HK-2 (cell line): ENCODE data around the gene IL1RAPL1.

Experiments used
- DNase-seq: peaks from one replicate; pipeline ENCODE4 v3.0.0-alpha.2; 2018; ENCODE audit not compliant: unreplicated experiment

Gene IL1RAPL1

DNA sequence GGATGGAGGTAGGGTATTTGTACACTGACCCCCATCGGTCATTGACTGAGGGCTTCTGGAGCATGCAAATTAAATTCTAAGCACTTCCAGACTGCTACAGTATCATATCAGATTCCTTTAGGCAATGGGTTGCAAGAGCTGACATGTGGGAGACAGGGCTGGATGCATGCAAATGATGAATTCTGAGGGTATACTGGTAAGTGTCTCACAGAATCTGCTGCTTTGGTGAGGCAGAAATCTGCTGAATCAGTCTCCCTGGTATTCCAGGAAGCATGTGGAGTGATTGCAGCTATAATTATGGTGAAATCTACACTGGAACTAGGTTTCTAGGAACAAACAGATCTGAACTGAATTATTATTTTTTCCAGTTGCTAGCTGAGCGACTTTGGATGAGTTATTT is 943.3 kb downstream of the IL1RAPL1 start:
- DNase-seq, result no peak

DNA sequence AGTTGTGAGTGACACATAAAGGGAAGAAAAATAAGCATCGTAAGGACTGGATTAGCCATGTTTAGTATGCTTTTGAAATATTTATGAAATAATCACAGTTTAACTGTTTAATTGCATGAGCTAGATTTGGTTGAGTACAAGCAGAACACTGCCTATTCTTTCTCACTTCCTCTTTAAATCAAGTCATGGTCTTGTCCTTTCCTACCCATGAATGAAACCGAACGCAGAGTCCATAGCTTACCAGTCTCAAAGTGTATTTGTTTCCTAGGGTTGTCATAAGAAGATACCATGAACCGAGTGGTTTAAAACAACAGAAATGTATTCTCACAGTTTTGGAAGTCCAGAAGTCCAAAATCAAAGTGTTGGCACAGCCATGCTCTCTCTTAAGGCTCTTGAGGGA is 944.1 kb downstream of the IL1RAPL1 start:
- DNase-seq, result no peak

DNA sequence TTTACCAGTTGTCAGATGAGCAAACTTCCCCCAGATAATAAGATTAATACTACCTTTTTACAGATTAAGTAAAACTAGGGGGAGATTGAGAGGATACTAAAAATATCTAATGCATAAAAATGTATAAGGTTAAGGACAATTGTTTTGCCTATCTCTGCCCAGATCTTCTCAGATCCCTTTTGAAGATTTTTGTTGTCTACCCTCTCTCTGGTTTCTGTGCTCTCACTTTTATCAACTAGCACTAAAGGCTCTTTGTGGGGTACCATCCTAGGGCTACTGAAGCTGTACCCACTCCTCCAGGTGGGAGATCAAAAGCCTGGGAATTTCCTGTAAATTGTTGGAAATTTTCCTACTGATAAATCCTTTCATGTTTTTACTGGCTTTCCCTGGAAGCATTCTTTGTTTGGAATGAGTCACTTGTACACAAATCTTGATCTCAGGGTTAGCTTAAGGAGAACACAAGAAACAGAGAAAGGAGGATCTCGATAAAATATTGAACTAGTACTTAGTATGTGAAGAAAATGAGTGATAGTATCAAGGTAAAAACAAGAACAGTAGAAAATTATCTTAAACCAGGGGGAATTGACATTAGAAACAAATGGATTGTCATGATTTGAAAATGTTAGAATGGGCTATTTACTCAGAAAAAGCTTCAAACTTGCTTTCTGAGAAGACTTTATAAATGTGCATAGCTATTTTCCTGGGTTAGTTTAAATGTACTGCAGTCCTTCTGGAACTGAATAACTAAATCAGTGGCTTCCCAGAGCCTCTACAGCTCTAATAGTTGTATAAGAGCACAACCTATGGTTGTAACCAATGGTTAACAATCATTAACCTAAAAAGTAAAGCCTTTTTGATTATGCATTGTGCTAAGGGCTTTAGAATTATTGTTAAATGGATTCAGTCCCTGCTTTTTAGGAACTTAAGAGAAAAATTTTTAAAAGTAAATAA is 948.2 kb downstream of the IL1RAPL1 start:
- no peak for DNase-seq

DNA sequence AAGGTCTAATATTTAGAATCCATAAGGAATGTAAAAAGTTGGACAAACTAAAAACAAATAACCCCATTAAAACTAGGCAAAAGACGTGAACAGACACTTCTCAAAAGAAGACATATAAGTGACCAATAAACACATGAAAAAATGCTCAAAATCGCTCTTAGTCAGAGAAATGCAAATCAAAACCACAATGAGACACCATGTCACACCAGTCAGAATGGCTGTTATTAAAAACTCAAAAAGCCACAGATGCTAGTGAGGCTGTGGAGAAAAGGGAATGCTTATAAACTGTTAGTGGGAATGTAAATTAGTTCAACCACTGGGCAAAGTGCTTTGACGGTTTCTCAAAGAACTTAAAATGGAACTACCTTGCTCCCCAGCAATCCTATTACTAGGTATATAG is 953.8 kb downstream of the IL1RAPL1 start:
- DNase-seq, result no peak

DNA sequence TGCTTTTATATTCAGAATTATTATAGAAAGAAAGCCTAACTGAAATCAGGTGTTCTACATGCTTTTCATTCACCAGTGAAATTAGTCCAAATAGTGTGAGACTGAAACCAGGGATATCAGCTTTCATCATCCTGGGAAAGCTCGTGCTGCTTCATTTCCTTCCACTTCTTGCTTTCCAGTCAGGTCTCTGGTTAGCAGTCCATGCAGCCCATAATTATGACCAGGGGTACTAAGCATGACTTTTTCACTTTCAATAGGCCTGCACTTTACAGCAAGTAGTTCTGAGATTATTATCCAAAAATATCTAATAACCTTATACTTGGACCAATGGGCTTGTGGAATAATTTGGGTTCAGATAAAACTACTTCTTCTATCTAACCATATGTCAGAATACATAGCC is 954.9 kb downstream of the IL1RAPL1 start:
- DNase-seq, result no peak

DNA sequence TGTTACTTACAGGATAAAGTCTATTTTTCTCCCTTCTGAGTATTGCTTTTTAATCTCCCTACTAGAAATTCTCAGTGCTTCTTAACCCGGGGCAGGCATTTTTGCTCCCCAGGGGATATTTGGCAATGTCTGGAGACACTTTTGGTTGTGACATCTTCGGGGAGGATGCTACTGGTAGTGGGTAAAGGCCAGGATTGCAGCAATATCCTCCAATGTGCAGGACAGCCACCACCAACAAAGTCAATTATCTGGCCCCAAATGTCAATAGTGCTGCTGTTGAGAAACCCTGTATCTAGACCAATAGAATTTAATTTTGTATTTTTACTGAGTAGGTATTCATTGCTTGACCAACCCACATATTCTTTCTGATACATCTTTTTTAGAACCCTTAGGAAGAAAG is 958.6 kb downstream of the IL1RAPL1 start:
- DNase-seq, result no peak

DNA sequence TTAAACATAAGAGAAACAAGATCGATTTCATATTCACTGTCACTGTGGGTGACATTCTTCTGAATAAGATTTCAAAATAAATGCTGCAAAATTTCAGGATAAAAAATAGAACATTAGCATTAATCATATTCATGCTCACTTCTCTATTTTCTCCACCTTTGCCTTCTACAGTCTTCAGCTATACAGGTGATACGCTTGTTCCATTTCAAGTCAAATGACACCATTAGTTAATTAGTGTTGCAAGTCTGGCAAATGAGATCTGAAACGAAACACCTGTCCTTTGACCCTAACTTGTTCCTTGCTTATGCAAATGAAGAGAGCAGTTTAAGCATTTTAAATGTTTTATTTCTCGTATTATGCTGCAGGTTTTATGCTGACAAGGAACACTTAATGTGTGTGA is 960.6 kb downstream of the IL1RAPL1 start:
- DNase-seq, result no peak

DNA sequence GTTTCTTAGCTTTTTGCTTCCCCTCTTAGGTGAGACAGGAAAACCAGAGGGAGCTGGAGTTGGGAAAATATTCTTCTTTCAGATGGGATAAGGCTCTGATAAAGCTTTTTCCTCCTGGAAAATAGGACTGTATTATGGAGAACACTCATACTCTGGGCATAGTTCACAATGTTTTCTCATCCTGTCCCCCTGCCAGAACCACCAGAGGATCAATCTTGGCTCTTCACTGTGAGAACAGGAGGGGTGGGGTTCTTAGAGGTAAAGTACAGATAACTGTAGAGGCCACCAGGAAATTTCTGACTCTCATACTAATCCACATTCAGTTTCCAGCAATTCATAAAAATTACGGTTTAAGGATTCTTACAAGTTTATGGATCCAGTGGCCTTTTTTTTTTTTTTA is 966.3 kb downstream of the IL1RAPL1 start:
- no peak for DNase-seq

DNA sequence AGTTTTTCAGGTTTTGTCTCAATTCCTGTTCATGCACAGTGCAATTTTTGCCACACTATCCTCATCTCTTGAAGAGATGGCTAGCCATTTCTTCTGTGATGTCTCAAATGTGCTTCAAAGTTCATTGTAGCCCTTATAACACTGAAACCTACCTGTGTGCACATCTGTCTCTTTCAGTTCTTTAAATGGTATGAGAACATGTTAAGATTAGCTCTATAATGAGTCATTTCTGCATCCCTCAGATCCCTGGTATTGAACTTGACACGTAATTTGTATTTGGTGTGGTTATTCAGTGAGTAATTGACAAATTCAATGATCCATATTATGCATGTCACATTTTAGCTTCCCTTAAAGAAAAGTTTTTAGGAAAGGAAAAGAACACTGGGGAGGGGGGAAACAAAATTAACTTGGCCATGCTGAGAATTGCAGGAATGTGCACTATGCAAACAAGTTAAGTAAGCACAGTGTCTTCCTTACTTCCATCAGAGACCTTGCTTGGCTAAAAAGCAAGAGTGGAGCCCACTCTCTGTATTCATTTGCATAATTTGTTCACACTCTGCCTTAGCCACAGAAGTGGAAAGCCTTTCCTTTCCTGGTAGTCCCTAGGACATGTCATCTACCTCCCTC is 968.3 kb downstream of the IL1RAPL1 start:
- DNase-seq, result no peak

DNA sequence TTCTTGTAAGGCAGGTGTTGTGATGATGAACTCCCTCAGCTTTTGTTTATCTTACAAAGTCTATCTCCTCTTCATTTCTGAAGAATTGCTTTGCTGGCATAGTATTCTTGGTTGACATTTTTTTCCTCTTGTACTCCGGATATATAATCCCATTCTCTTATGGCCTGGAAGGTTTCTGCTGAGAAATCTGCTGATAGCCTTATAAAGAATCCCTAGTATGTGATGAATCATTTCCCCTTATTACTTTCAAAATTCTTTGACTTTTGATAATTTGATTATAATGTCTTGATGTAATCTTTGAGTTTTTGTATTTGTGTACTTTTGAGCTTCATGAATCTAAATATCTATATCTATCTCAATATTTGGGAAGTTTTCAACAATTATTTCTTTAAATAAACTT is 972.8 kb downstream of the IL1RAPL1 start:
- DNase-seq, result no peak

DNA sequence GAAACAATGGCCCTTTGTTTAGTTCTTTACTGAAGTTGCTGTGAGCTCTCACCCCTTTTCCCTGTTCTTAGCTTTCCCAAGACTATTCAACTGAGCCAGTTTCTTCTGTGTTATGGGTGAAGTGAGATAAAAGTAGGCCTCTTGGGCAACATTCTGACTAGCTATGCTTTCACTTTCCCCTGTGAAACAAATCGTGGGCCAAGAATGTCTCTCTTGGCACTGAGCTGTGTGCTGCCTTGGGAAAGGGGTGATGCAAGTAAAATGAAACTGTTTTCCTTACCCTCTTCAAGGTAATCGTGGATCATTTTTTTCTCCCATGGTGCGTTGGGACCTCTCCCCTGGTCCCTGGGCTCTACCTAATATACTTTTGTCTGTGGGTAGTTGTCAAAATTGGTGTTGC is 974.2 kb downstream of the IL1RAPL1 start:
- no peak for DNase-seq

DNA sequence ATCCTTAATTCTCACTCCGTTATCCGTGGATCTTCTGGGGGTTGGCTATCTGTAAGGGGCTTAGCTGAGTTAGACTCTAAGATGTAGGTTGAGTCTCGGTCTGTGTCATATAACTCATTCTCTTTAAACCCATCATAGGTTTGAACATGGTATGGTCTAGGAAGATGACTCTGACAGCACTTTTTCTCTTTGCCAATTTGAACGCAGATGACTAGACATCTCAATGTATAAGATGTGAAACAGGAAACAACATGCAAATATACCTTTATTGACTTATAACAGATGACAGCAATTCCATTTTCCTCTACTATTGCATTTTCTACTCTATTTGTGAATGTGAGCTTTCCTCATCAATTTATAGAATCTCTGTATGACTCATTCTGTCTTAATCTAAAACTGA is 993.3 kb downstream of the IL1RAPL1 start:
- no peak for DNase-seq

DNA sequence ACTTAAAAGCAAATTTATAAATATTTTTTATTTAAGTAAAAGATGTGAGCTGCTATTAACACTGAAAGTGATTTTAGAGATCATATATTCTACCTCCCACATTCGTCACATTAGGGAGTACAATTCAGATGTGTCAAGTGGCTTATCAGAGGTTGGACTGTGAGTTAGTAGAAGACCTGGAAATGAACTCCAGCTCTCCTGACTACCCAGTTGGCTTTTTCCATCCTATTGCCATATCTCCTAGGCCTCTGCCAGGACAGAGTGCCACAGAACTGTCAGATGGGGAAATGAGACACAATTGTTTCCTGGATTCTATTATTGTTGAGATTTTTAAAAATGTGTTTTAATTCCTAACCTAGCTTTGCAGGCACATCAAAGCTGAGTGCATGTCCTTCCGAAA is 994.0 kb downstream of the IL1RAPL1 start:
- no peak for DNase-seq

DNA sequence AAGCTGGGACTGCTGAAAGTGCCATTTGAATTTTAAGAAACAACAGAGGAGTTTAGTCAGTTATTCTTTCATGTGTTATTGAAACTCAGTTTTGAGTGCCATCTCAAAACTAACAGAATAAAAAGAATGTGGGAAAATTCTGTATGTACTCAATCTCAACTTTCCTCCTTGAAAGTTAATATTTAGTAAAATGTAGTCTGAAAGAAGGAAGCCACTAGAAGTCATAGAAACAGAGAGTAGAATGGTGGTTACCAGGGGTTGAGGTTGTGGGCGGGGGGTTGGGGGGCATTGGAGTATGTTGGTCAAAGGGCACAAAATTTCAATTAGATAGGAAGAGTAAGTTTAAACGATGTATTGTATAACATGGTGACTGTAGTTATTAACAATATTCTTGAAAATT is 999.9 kb downstream of the IL1RAPL1 start:
- DNase-seq, result no peak

DNA sequence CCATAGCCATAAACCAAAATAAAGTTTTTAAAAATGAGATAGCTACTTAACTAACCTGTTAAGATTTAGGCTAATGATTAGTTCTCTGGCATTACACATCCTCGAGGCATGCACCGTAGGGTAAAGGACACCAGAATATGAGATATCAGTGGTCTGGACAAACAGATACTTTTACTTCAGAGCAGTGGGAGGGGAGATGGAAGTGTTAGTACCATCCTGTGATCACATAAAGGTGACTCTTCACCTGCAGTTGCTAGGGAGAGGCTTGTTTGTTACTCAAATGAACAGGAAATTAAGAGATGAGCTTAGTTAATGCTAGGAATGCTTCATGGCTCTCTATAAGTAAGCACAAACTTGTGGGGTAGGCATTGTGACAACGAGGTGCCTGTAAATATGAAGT is 1003.7 kb downstream of the IL1RAPL1 start:
- no peak for DNase-seq

DNA sequence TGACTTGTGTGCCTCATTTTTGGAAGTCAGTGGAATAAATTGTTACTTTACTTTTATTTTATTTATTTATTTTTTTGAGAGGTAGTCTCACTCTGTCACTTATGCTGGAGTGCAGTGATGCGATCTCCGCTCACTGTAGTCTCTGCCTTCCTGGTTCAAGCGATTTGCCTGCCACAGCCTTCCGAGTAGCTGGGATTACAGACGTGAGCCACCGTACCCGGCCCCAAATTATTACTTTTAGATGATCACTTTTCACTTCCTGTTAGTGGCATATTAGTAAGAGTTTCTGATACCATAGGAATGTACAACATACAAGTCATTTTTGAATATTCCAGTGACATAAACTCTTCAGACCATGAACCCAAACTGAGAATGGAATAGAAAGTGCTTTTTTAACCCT is 1017.1 kb downstream of the IL1RAPL1 start:
- no peak for DNase-seq

DNA sequence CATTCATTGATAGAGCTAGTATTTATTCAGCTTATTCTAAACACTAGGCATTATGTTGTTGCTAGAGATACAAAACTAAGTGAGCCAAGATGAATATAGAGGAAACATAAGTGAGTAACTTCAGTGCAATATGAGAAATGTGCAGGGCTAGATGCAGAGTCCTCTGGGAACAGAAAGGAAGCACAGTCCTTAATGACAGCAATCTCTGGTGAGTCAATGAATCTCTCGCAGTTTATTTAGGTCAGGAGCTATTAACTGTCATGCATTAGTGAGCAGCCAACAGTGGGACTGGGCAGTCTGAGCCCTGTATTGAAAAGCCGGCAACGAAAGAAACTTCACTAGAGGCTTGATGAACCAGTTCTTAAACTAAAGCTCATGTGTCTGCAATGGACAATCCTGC is 1030.0 kb downstream of the IL1RAPL1 start:
- DNase-seq, result peak; percentile 5

DNA sequence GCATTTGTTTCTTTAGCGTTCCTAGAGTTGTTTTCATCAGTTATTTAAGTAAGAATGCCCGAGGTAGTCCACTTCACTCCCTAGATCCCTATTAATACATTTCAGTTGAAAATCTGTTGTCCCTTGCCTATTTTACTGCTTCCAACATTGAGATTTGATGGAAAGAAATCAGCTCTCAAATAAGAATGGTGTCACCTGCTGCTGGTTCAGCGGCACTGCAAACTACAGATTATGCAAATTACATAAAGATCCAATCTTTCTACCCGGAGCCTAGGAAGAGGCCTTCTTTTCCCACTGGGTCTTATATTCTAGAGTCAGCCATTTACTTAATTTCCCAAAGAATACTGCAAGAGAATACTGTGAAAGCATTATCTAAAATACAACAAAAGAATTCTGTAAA is 1030.5 kb downstream of the IL1RAPL1 start:
- DNase-seq, result no peak

DNA sequence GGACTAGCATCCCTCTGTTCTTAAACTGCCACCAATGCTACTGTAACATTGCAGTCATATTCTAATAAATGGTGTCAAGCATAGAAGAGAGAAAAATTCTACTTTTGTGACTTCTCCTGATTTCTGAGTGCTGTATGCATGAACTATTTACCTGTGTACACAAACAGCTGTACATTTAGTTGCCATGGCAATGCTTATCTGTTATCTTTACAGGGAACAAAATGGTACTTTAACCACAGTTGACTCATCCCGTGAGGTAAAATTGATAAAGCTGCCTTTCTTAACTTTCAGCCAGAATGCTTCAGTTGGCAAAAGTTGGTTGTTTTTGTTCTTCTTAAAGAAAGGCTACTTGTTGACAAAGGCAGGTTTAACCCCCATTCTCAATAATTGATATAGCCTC is 1040.6 kb downstream of the IL1RAPL1 start:
- no peak for DNase-seq

DNA sequence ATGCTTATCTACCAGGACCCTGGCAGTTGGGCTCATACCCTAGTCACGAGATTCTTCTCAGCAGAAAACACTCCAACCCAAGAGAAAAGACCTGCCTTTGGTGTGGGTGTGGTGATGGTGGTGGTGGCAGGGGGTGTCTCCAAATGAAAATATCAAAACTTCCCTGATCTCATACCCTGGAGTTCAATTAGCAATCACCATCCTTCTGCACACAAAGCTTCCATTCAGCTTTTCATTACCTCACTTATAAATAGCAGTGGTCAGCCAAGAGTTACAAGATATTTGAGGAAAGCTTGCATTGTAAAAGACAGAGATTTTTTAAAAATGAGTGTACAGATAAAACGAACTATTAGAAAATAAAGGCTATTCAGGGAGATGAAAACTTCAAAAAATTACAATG is 1047.3 kb downstream of the IL1RAPL1 start:
- DNase-seq, result no peak

DNA sequence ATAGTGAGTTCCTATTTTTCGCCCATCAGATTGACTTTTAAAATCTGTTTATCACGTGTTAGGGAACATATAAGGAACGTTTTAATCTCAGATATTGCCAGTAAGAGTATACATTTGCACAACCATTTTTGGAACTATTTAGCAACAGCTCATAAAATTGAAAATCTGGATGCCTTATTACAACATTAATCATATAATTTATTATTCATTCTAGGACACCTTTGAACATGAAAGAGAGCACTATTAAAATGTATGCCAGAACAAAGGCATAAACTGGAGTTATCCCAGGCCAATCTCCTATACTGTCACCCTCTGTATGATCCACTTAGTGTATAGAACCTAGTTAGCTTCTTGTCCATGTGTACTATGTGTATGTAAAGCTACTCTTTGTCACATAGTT is 1049.1 kb downstream of the IL1RAPL1 start:
- no peak for DNase-seq

DNA sequence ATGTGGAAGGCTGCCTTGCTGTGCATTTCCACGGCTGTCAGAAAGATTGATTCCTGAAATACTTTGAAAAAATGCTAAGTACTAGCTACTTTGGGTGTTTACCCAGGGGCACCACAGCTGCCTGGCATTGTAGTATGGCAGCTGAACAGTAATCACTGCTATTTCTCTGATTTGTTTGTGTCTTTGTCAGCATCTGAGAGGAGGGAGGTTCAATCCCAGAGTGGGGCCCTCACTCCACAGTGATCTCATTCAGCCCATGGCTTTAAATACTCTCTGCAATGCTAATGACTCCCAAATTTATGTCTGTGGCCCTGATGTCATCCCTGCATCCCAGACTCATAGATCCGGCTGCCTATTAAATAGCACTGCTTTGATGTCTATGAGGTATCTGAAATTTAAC is 1052.9 kb downstream of the IL1RAPL1 start:
- no peak for DNase-seq

DNA sequence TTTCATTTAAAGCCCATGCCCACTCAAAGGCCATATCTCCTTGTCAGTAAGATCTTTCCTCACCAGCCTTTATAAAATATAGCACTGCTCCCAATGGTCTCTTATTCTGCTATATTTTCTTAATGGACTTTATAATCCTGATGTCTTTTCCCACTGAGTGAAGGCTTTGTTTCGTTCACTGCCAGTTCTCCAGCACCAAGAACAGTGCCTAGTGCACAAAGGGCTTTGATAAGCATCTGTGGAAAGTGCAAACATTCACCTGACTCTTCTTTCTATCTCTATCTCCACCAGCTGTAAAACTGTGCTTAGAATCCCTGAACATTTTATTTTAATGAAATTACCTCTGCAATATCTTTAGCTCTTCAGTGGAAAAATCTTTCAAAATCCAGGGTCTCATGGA is 1054.2 kb downstream of the IL1RAPL1 start:
- DNase-seq, result no peak

DNA sequence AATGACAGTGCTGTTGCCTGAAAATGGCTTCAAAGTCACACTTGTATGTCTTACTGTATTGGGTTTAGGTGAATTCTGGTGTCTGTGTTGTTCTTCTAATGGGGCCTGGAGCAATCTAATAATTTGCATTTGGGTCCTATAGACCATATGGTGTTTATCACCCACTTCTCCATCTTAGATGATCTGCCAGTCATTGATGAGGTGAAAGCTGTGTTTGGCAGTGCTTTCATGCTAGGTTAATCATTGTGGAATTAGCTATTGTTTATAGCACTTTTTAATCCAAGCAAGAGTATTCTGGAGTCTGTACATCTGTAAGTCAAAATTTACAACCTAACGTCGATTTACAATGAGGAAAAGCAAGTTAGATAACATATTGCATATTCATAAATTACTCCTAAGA is 1055.9 kb downstream of the IL1RAPL1 start:
- no peak for DNase-seq
